HCT116 (cell line): ENCODE measurements around the gene CUL9. TPM values are rescaled to one million over a fixed set of nuclear protein-coding genes. Genes with fewer than 3 reads are reported as not detected.
A peak's percentile ranks its signal among the peaks of the same experiment; 100 is the strongest.

Experiments used
- ATAC-seq: fragments of 200-7000 bp; cut with Tn5 transposase; 2 replicates; pipeline ENCODE4 v1.9.1; 2020; ENCODE audit warnings: mild to moderate bottlenecking, moderate library complexity
- BruUV-seq: library from RNA; stranded (reverse); fragments of 400-500 nt; replicated peaks from 2 replicates; lab custom pipeline; 2021; lab: Mats Ljungman, UMichigan
- CTCF ChIA-PET: fragments of 300-600 bp; sonication (Branson Sonifier 250); formaldehyde crosslinking; loops from one replicate; lab custom pipeline; 2021; ENCODE audit warnings: antibody characterized with exemption; lab: Charles Lee
- POLR2A ChIA-PET: fragments of 300-600, 350-600 bp; sonication (Branson Sonifier 250); formaldehyde crosslinking; loops from one replicate; lab custom pipeline; 2021; ENCODE audit warnings: antibody characterized with exemption; lab: Charles Lee
- RAD21 ChIA-PET, 2 experiments: fragments of 300-600 bp; sonication (Branson Sonifier 250); formaldehyde crosslinking; loops; one replicate each; lab custom pipeline; 2023; ENCODE audit warnings: low total read pairs in 2 of 2; ENCODE audit not compliant: uncharacterized antibody in 2 of 2, unreplicated experiment in 2 of 2, low non-redundant PET in 1 of 2; lab: Charles Lee
- DNase-seq: peaks from one replicate; pipeline ENCODE4 v3.0.0-alpha.2; 2010; ENCODE audit warnings: low read depth, low spot score
- H2AFZ ChIP-seq: fragments of 200-600 bp; shearing (Covaris generic), sonication (generic); 2 replicates; pipeline ENCODE4 v1.6.1; 2017; ENCODE audit warnings: low read depth, mixed run types, mixed read lengths, antibody characterized with exemption, low read length; ENCODE audit not compliant: poor library complexity, severe bottlenecking
- H3K27ac ChIP-seq: 2 replicates; pipeline ENCODE4 v1.5.1; 2012; ENCODE audit warnings: low read depth, low read length
- H3K27me3 ChIP-seq: fragments of 200-600 bp; sonication (generic); 2 replicates; pipeline ENCODE4 v1.6.1; 2016; ENCODE audit warnings: mixed run types, low read length, mixed read lengths; ENCODE audit not compliant: insufficient read depth
- H3K36me3 ChIP-seq, 2 experiments: fragments of 200-500 bp in 1 of 2; fragments of 200-600 bp in 1 of 2; sonication (Bioruptor generic) in 1 of 2; sonication (generic) in 1 of 2; 2 replicates each; pipeline versions ENCODE4 v1.5.1 to v1.6.1; 2014 to 2016; ENCODE audit warnings: low read length in 2 of 2, inconsistent platforms in 1 of 2, mixed read lengths in 1 of 2, mixed run types in 1 of 2; ENCODE audit not compliant: insufficient read depth in 2 of 2, control insufficient read depth in 1 of 2
- H3K4me1 ChIP-seq, 2 experiments: fragments of 200-600 bp in 1 of 2; sonication (generic) in 1 of 2; 2 replicates each; pipeline versions ENCODE4 v1.5.1 to v1.6.1; 2012 to 2017; ENCODE audit warnings: low read length in 2 of 2, inconsistent platforms in 1 of 2, mild to moderate bottlenecking in 1 of 2, mixed read lengths in 1 of 2, mixed run types in 1 of 2, moderate library complexity in 1 of 2; ENCODE audit not compliant: insufficient read depth in 2 of 2, control insufficient read depth in 1 of 2
- H3K4me2 ChIP-seq: fragments of 200-600 bp; sonication (generic); 2 replicates; pipeline ENCODE4 v1.6.1; 2017; ENCODE audit warnings: mixed run types, low read length, mixed read lengths
- H3K4me3 ChIP-seq, 2 experiments: fragments of 200-600 bp in 1 of 2; sonication (generic) in 1 of 2; replicated peaks in 1 of 2; 2 replicates each; pipeline ENCODE4 v1.5.1; 2011 to 2016; ENCODE audit warnings: low read length in 2 of 2, control low read depth in 1 of 2, low read depth in 1 of 2, mild to moderate bottlenecking in 1 of 2, mixed read lengths in 1 of 2, mixed run types in 1 of 2
- H3K79me2 ChIP-seq: fragments of 200-600 bp; sonication (generic); 2 replicates; pipeline ENCODE4 v1.6.1; 2017; ENCODE audit warnings: mild to moderate bottlenecking, mixed run types, low read length, moderate library complexity, mixed read lengths; ENCODE audit not compliant: insufficient read depth
- H3K9ac ChIP-seq: fragments of 200-600 bp; sonication (generic); 2 replicates; pipeline ENCODE4 v1.6.1; 2016; ENCODE audit warnings: low read length, mixed read lengths
- H3K9me2 ChIP-seq: fragments of 200-600 bp; sonication (generic), shearing (Covaris generic); 2 replicates; pipeline ENCODE4 v1.6.1; 2017; ENCODE audit warnings: mixed run types, mild to moderate bottlenecking, moderate library complexity; ENCODE audit not compliant: insufficient read depth
- H3K9me3 ChIP-seq, 2 experiments: fragments of 200-500 bp in 1 of 2; fragments of 200-600 bp in 1 of 2; sonication (Bioruptor generic) in 1 of 2; sonication (generic) in 1 of 2; 2 replicates each; pipeline ENCODE4 v1.6.1; 2014 to 2017; ENCODE audit warnings: low read length in 2 of 2, mixed read lengths in 2 of 2, inconsistent platforms in 1 of 2, low read depth in 1 of 2, mild to moderate bottlenecking in 1 of 2, mixed run types in 1 of 2, moderate library complexity in 1 of 2; ENCODE audit not compliant: control insufficient read depth in 1 of 2, insufficient read depth in 1 of 2
- H4K20me1 ChIP-seq: fragments of 200-600 bp; sonication (generic), shearing (Covaris generic); 2 replicates; pipeline ENCODE4 v1.6.1; 2017; ENCODE audit warnings: mixed run types, mild to moderate bottlenecking, moderate library complexity; ENCODE audit not compliant: insufficient read depth
- CBX3 ChIP-seq: IDR thresholded peaks from 2 replicates; pipeline ENCODE4 v1.6.1; 2012; ENCODE audit warnings: low read depth
- CEBPB ChIP-seq: IDR thresholded peaks from 2 replicates; pipeline ENCODE4 v1.6.1; 2012; ENCODE audit warnings: low read depth
- EGR1 ChIP-seq: IDR thresholded peaks from 2 replicates; pipeline ENCODE4 v1.6.1; 2012; ENCODE audit warnings: low read depth
- EZH2 ChIP-seq: fragments of 200-600 bp; sonication (generic); IDR thresholded peaks from 2 replicates; pipeline ENCODE4 v1.6.1; 2017; ENCODE audit warnings: antibody characterized with exemption, mixed run types
- FOSL1 ChIP-seq: IDR thresholded peaks from 2 replicates; pipeline ENCODE4 v1.6.1; 2012; ENCODE audit warnings: low read depth
- POLR2A ChIP-seq: IDR thresholded peaks from 2 replicates; pipeline ENCODE4 v1.7.0; 2011; ENCODE audit warnings: borderline replicate concordance; ENCODE audit not compliant: insufficient read depth, insufficient read length; ENCODE audit errors: extremely low read depth
- POLR2AphosphoS5 ChIP-seq: IDR thresholded peaks from 2 replicates; pipeline ENCODE4 v1.6.1; 2011; ENCODE audit warnings: mild to moderate bottlenecking, low read depth, low read length, moderate library complexity
- SIN3A ChIP-seq: IDR thresholded peaks from 2 replicates; pipeline ENCODE4 v1.6.1; 2012; ENCODE audit warnings: low read depth
- TCF7L2 ChIP-seq: IDR thresholded peaks from 2 replicates; pipeline ENCODE4 v1.7.0; 2011; ENCODE audit warnings: borderline replicate concordance, inconsistent platforms; ENCODE audit not compliant: insufficient read depth, insufficient read length; ENCODE audit errors: extremely low read depth
- ZFX ChIP-seq: fragments of 450-650 bp; IDR thresholded peaks from 2 replicates; pipeline ENCODE4 v1.6.1; 2017
- ZNF274 ChIP-seq: fragments of 200-500 bp; sonication (Bioruptor generic); IDR thresholded peaks from 2 replicates; pipeline ENCODE4 v1.6.1; 2014; ENCODE audit warnings: mild to moderate bottlenecking, low read depth, low read length, inconsistent platforms
- intact Hi-C: fragments of 100-400 bp; cut with micrococcal nuclease; formaldehyde crosslinking; loops from 2 replicates; pipeline ENCODE4 v1.10.0; 2022
- total RNA-seq: library from RNA; stranded (reverse); gene quantifications from one replicate; pipeline ENCODE4 v1.2.1, GENCODE V29; 2021; ENCODE audit not compliant: unreplicated experiment
- TF ChIP-seq, protein P1 (sequence below): IDR thresholded peaks from 2 replicates; pipeline ENCODE4 v1.6.1; 2012; ENCODE audit warnings: low read depth
- TF ChIP-seq, protein P2 (sequence below), 3 experiments: fragments of 200-600 bp in 1 of 3; sonication (generic) in 1 of 3; IDR thresholded peaks in 2 of 3; conservative IDR thresholded peaks in 1 of 3; 2 replicates each; pipeline ENCODE4 v1.5.1; 2012 to 2017; ENCODE audit warnings: low read depth in 2 of 3, low read length in 2 of 3, antibody characterized with exemption in 1 of 3, borderline replicate concordance in 1 of 3, control low read depth in 1 of 3, mild to moderate bottlenecking in 1 of 3, mixed read lengths in 1 of 3, mixed run types in 1 of 3, moderate library complexity in 1 of 3; ENCODE audit not compliant: insufficient read depth in 1 of 3

The CUL9 gene
- total RNA-seq, 1 experiment from 2014 or later, result 36.5 TPM

- no peak for TF ChIP-seq ZNF274
- TF ChIP-seq, protein P1, sequence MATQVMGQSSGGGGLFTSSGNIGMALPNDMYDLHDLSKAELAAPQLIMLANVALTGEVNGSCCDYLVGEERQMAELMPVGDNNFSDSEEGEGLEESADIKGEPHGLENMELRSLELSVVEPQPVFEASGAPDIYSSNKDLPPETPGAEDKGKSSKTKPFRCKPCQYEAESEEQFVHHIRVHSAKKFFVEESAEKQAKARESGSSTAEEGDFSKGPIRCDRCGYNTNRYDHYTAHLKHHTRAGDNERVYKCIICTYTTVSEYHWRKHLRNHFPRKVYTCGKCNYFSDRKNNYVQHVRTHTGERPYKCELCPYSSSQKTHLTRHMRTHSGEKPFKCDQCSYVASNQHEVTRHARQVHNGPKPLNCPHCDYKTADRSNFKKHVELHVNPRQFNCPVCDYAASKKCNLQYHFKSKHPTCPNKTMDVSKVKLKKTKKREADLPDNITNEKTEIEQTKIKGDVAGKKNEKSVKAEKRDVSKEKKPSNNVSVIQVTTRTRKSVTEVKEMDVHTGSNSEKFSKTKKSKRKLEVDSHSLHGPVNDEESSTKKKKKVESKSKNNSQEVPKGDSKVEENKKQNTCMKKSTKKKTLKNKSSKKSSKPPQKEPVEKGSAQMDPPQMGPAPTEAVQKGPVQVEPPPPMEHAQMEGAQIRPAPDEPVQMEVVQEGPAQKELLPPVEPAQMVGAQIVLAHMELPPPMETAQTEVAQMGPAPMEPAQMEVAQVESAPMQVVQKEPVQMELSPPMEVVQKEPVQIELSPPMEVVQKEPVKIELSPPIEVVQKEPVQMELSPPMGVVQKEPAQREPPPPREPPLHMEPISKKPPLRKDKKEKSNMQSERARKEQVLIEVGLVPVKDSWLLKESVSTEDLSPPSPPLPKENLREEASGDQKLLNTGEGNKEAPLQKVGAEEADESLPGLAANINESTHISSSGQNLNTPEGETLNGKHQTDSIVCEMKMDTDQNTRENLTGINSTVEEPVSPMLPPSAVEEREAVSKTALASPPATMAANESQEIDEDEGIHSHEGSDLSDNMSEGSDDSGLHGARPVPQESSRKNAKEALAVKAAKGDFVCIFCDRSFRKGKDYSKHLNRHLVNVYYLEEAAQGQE, result no peak
Observed at GRCh38 chr6:43180985-43181384, 1.0 kb upstream of the CUL9 start (continued).

DNA sequence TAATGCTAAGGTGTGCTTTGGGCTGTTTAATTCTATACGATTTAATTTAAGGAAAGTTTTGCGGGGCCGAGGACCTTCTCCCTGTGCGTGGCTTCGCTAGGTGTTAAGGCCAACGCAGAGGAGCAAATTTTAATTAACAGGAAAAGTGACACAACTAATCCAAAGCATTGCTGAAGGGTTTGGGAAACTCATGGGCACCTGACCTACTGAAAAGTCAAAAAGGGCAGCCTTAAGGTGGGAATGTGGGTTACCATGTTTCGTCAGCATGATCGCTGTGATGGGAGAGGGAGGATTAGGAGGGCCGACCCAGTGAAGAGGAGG is 415 bp upstream of the CUL9 start:
- TSS peak; percentile 95 for BruUV-seq
- no peaks in the 10 kb centered on the region for H3K9me2 ChIP-seq
- no peaks in the 10 kb centered on the region for H4K20me1 ChIP-seq
- no peaks in the 10 kb centered on the region for H3K9me3 ChIP-seq
- H3K79me2 ChIP-seq, result peaks cover 6% of the 10 kb centered on the region
- ChIA-PET POLR2A (interaction anchor here (0.8 to 1.0 kb wide), 2 partner anchors 10 to 11 kb away, joined by 3 to 5 read pairs; no protein-coding TSS in a partner anchor), CTCF (interaction anchor here (1.0 kb wide), 1 partner anchor 48 kb away, joined by 6 read pairs; the partner anchor contains the start of gene DNPH1), RAD21 (no interaction called here)
- DNase-seq, result no peak
- H3K27me3 ChIP-seq, result no peaks in the 10 kb centered on the region
- H3K4me2 ChIP-seq, result peak overlapping the region; percentile 86
- H3K27ac ChIP-seq, result peak overlapping the region; percentile 65
- H3K4me1 ChIP-seq, result peaks cover 2 to 28% of the 10 kb centered on the region in 2 experiments; a peak in 3 of 4 replicates
- intact Hi-C loops, result no loop called here
- H3K4me3 ChIP-seq, result peak overlapping the region; percentile 78 to 92
- no peak overlapping the region for H2AFZ ChIP-seq
- peak overlapping the region; percentile 76 for H3K9ac ChIP-seq
- ATAC-seq, result no peak
- TF ChIP-seq, protein P2, sequence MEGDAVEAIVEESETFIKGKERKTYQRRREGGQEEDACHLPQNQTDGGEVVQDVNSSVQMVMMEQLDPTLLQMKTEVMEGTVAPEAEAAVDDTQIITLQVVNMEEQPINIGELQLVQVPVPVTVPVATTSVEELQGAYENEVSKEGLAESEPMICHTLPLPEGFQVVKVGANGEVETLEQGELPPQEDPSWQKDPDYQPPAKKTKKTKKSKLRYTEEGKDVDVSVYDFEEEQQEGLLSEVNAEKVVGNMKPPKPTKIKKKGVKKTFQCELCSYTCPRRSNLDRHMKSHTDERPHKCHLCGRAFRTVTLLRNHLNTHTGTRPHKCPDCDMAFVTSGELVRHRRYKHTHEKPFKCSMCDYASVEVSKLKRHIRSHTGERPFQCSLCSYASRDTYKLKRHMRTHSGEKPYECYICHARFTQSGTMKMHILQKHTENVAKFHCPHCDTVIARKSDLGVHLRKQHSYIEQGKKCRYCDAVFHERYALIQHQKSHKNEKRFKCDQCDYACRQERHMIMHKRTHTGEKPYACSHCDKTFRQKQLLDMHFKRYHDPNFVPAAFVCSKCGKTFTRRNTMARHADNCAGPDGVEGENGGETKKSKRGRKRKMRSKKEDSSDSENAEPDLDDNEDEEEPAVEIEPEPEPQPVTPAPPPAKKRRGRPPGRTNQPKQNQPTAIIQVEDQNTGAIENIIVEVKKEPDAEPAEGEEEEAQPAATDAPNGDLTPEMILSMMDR (IDR thresholded peaks at IDR 0.05 in 2 of 3, conservative IDR thresholded peaks at IDR 0.05 in 1 of 3; ENCODE audit: borderline replicate concordance in 1 of 3, insufficient read depth in 1 of 3, low read depth in 2 of 3, low read length in 2 of 3), result no peak
- no peak for TF ChIP-seq EGR1
- TF ChIP-seq, protein P1, result no peak
- TF ChIP-seq CBX3, result no peak
- no peak for TF ChIP-seq POLR2A
- TF ChIP-seq EZH2, result no peak
- TF ChIP-seq ZFX, result no peak
- TF ChIP-seq TCF7L2, result no peak
- no peak for TF ChIP-seq SIN3A
- TF ChIP-seq FOSL1, result no peak
- no peak for TF ChIP-seq POLR2AphosphoS5
- no peak for TF ChIP-seq CEBPB
- H3K36me3 ChIP-seq, result peaks cover 9 to 17% of the 10 kb centered on the region in 2 experiments; a peak in 3 of 4 replicates
